Peyer's patch (tissue), 4 donors: Measurements from ENCODE around the gene ACTR5.

Source experiments
- POLR2A ChIP-seq, 2 donors: fragments of 450-650 bp; IDR thresholded peaks; one replicate each; pipeline ENCODE4 v1.5.1; 2017; ENCODE audit warnings: antibody characterized with exemption in 2 of 2, mild to moderate bottlenecking in 2 of 2, moderate library complexity in 2 of 2
- TF ChIP-seq, protein P1 (sequence below), 6 experiments: fragments of 450-650 bp in 4 of 6; fragments of 200-600 bp in 2 of 6; sonication (generic) in 1 of 6; IDR thresholded peaks; one replicate each; pipeline ENCODE4 v1.5.1; 2017 to 2019; ENCODE audit warnings: antibody characterized with exemption in 6 of 6, mild to moderate bottlenecking in 3 of 6, moderate library complexity in 1 of 6

DNA sequence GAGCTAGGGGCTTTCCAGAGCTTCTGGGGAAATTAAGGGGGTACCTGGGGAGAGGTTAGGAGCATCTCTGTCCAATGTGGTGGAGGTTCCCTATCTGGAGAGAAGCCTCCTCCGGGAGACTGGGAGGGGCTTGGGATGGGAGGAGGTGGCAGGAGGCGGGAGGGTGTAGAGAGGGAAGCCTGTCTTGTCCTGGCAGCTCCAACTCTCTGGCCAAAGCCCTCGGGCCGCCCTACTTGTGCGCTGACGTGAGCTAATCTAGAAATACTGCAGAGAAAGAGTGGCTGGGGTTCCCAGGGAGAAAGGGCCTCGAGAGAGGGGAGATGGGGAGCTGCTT, 25.6 kb upstream of the ACTR5 start:
- TF ChIP-seq, protein P1, sequence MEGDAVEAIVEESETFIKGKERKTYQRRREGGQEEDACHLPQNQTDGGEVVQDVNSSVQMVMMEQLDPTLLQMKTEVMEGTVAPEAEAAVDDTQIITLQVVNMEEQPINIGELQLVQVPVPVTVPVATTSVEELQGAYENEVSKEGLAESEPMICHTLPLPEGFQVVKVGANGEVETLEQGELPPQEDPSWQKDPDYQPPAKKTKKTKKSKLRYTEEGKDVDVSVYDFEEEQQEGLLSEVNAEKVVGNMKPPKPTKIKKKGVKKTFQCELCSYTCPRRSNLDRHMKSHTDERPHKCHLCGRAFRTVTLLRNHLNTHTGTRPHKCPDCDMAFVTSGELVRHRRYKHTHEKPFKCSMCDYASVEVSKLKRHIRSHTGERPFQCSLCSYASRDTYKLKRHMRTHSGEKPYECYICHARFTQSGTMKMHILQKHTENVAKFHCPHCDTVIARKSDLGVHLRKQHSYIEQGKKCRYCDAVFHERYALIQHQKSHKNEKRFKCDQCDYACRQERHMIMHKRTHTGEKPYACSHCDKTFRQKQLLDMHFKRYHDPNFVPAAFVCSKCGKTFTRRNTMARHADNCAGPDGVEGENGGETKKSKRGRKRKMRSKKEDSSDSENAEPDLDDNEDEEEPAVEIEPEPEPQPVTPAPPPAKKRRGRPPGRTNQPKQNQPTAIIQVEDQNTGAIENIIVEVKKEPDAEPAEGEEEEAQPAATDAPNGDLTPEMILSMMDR (IDR thresholded peaks at IDR 0.05), result no peak
- no peak for TF ChIP-seq POLR2A (IDR thresholded peaks at IDR 0.05)
